ENCODE measurements around the gene HEMK1.

- peak; percentile 25 for TF ChIP-seq CTCF (IDR thresholded peaks at IDR 0.05; ENCODE audit: low read depth, low read length, poor library complexity, severe bottlenecking)
- TF ChIP-seq EZH2phosphoT487 (IDR thresholded peaks at IDR 0.05; ENCODE audit: borderline replicate concordance, low read length): no peak
These were observed 58.2 kb downstream of the HEMK1 start for GRCh38 chr3:50627407-50628051.

Data from DOHH2 (cell line).